ENCODE results near the gene ANKS1A.

DNA sequence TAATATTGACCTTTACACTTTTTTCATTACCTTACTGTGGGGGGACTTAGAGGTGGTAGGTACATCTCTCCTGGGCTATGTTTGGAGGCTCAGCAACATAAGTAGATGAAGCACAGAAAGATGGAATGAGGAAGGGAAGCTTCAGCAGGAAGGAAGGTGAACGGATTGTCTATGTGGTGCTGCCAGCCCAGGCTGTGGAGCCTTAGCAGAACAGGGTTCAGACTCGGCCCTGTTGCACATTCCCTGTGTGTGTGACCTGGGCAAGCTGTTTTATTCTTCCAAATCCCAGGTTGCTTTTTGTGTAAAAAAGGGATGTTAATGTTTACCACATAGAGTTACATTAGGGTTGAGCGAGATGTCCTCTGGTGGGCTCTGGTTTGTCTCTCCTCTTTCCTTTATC lies 41.2 kb downstream of the ANKS1A start:
- TF ChIP-seq GATA3 (IDR thresholded peaks at IDR 0.05; ENCODE audit: low read depth, low read length) (no peak), GATA2 (IDR thresholded peaks at IDR 0.05; ENCODE audit: low read depth, low read length) (no peak)
